Neural progenitor cell (in vitro differentiated cells): ENCODE measurements around the gene PARVA. TPM values are rescaled to one million over a fixed set of nuclear protein-coding genes. Genes with fewer than 3 reads are reported as not detected.
A peak's percentile ranks its signal among the peaks of the same experiment; 100 is the strongest.

Source experiments
- DNase-seq: peaks from one replicate; pipeline ENCODE4 v3.0.0-alpha.2; 2016; ENCODE audit warnings: low spot score
- H2AFZ ChIP-seq: fragments of 200-600 bp; sonication (generic); replicated peaks from 2 replicates; pipeline ENCODE4 v1.6.1; 2016; ENCODE audit warnings: antibody characterized with exemption
- H3F3A ChIP-seq: fragments of 200-600 bp; sonication (generic); 2 replicates; pipeline ENCODE4 v1.6.1; 2016; ENCODE audit warnings: antibody characterized with exemption, low read depth
- H3K27ac ChIP-seq: fragments of 200-600 bp; sonication (generic); 2 replicates; pipeline ENCODE4 v1.5.1; 2016; ENCODE audit warnings: mild to moderate bottlenecking
- H3K27me3 ChIP-seq: fragments of 200-600 bp; sonication (generic); 2 replicates; pipeline ENCODE4 v1.6.1; 2016; ENCODE audit warnings: mild to moderate bottlenecking, moderate library complexity
- H3K36me3 ChIP-seq: fragments of 200-600 bp; sonication (generic); 2 replicates; pipeline ENCODE4 v1.5.1; 2016
- H3K4me1 ChIP-seq: fragments of 200-600 bp; sonication (generic); 2 replicates; pipeline ENCODE4 v1.6.1; 2016; ENCODE audit warnings: mixed run types
- H3K4me2 ChIP-seq: fragments of 200-600 bp; sonication (generic); 2 replicates; pipeline ENCODE4 v1.6.1; 2016
- H3K4me3 ChIP-seq: fragments of 200-600 bp; sonication (generic); 2 replicates; pipeline ENCODE4 v1.5.1; 2016
- H3K79me2 ChIP-seq: fragments of 200-600 bp; sonication (generic); 2 replicates; pipeline ENCODE4 v1.6.1; 2016; ENCODE audit warnings: low read depth
- H3K9ac ChIP-seq: fragments of 200-600 bp; sonication (generic); 2 replicates; pipeline ENCODE4 v1.6.1; 2016
- H3K9me3 ChIP-seq: fragments of 200-600 bp; sonication (generic); 2 replicates; pipeline ENCODE4 v1.5.1; 2016; ENCODE audit warnings: low read depth
- H4K20me1 ChIP-seq: fragments of 200-600 bp; sonication (generic); 2 replicates; pipeline ENCODE4 v1.6.1; 2016; ENCODE audit warnings: low read depth
- H3K27ac Mint-ChIP-seq: 3 replicates; pipeline ENCODE4 v1.8.0; 2021; ENCODE audit warnings: mixed read lengths
- H3K27me3 Mint-ChIP-seq: 2 replicates; pipeline ENCODE4 v1.8.0; 2022; ENCODE audit warnings: low read depth, mild to moderate bottlenecking, inconsistent platforms, moderate library complexity, mixed read lengths; ENCODE audit not compliant: insufficient read depth
- H3K36me3 Mint-ChIP-seq: 3 replicates; pipeline ENCODE4 v1.8.0; 2021; ENCODE audit warnings: mixed read lengths
- H3K4me1 Mint-ChIP-seq: 3 replicates; pipeline ENCODE4 v1.8.0; 2021; ENCODE audit warnings: mixed read lengths
- H3K4me3 Mint-ChIP-seq: 3 replicates; pipeline ENCODE4 v1.8.0; 2021; ENCODE audit warnings: mild to moderate bottlenecking, moderate library complexity, mixed read lengths
- H3K9me3 Mint-ChIP-seq: 3 replicates; pipeline ENCODE4 v1.8.0; 2020; ENCODE audit warnings: mixed read lengths
- EZH2 ChIP-seq: fragments of 200-600 bp; sonication (generic); IDR thresholded peaks from 2 replicates; pipeline ENCODE4 v1.6.1; 2017; ENCODE audit warnings: antibody characterized with exemption, mild to moderate bottlenecking, moderate library complexity
- EZH2phosphoT487 ChIP-seq: fragments of 200-600 bp; sonication (generic); IDR thresholded peaks from 2 replicates; pipeline ENCODE4 v1.6.1; 2017; ENCODE audit warnings: antibody characterized with exemption
- total RNA-seq: library from RNA; depleted of rRNA; stranded (reverse); fragments of >200 nt; gene quantifications from 2 replicates; pipeline ENCODE4 v1.2.3, GENCODE V29; 2015; ENCODE audit warnings: low replicate concordance
- TF ChIP-seq, protein P1 (sequence below): fragments of 200-600 bp; sonication (generic); IDR thresholded peaks from 2 replicates; pipeline ENCODE4 v1.5.1; 2017; ENCODE audit warnings: antibody characterized with exemption, mild to moderate bottlenecking

The PARVA gene
- total RNA-seq, 1 donor from 2014 or later: 15.3 TPM

- peaks cover 9% of the 10 kb centered on the region for H3K27me3 Mint-ChIP-seq
- Histone ChIP-seq H3K27ac (no peak overlapping the region), H3K9ac (no peak overlapping the region), H2AFZ (no peak overlapping the region), H4K20me1 (no peaks in the 10 kb centered on the region), H3K4me3 (no peak overlapping the region), H3K4me2 (no peak overlapping the region), H3K36me3 (no peaks in the 10 kb centered on the region), H3K9me3 (no peaks in the 10 kb centered on the region), H3K4me1 (no peaks in the 10 kb centered on the region), H3K27me3 (no peaks in the 10 kb centered on the region), H3F3A (no peaks in the 10 kb centered on the region), H3K79me2 (no peaks in the 10 kb centered on the region)
- DNase-seq: no peak
- TF ChIP-seq EZH2 (no peak), EZH2phosphoT487 (no peak)
- TF ChIP-seq, protein P1, sequence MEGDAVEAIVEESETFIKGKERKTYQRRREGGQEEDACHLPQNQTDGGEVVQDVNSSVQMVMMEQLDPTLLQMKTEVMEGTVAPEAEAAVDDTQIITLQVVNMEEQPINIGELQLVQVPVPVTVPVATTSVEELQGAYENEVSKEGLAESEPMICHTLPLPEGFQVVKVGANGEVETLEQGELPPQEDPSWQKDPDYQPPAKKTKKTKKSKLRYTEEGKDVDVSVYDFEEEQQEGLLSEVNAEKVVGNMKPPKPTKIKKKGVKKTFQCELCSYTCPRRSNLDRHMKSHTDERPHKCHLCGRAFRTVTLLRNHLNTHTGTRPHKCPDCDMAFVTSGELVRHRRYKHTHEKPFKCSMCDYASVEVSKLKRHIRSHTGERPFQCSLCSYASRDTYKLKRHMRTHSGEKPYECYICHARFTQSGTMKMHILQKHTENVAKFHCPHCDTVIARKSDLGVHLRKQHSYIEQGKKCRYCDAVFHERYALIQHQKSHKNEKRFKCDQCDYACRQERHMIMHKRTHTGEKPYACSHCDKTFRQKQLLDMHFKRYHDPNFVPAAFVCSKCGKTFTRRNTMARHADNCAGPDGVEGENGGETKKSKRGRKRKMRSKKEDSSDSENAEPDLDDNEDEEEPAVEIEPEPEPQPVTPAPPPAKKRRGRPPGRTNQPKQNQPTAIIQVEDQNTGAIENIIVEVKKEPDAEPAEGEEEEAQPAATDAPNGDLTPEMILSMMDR: no peak
- peaks cover 4% of the 10 kb centered on the region for H3K4me1 Mint-ChIP-seq
- no peaks in the 10 kb centered on the region for H3K9me3 Mint-ChIP-seq
- H3K4me3 Mint-ChIP-seq: no peak overlapping the region
- H3K36me3 Mint-ChIP-seq: no peaks in the 10 kb centered on the region
- no peak overlapping the region for H3K27ac Mint-ChIP-seq
Measured at GRCh38 chr11:12540075-12540680, 162.8 kb downstream of the PARVA start.

DNA sequence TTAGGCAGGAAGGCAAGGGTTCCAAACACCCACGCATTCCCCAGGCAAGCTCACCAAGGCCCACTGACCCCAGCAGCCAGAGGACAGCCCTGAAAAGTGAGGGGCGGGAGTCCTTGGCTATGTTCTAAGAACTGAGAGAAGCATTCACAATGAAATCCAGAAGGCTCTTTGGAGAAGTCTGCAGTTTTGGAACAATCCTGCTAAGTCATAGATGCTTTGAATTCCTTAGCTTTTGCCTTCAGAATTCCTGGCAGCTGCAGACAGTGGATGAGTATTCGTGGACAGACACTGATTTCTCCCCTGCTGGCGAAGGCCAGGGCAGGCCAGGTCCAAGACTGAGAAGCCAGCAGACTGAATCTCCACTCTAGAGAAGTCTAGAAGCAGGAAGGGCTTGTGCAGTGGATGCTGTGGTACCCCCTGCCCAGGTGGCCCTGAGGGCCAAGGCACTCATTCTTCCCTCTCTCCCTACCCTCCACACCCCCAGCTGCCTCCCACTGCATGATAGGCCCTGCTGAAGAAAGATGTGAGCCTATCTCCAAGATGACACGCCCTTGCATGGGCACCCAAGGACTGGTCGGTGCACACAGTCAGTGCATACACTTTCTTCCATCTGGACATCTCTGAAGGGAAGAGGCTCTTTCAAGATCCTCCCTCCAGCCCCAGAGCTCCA, 163.7 kb downstream of the PARVA start:
- no peak overlapping the region for H3K27ac ChIP-seq
- no peak overlapping the region for H2AFZ ChIP-seq
- H3K9me3 ChIP-seq: no peaks in the 10 kb centered on the region
- H3K4me2 ChIP-seq: no peak overlapping the region
- H3K4me1 Mint-ChIP-seq: peaks cover 4% of the 10 kb centered on the region
- no peaks in the 10 kb centered on the region for H3K36me3 ChIP-seq
- no peaks in the 10 kb centered on the region for H4K20me1 ChIP-seq
- H3K4me1 ChIP-seq: no peaks in the 10 kb centered on the region
- TF ChIP-seq EZH2 (no peak), EZH2phosphoT487 (no peak)
- TF ChIP-seq, protein P1: no peak
- H3K36me3 Mint-ChIP-seq: no peaks in the 10 kb centered on the region
- no peak overlapping the region for H3K4me3 ChIP-seq
- no peaks in the 10 kb centered on the region for H3K9me3 Mint-ChIP-seq
- no peak overlapping the region for H3K27ac Mint-ChIP-seq
- no peak overlapping the region for H3K9ac ChIP-seq
- no peaks in the 10 kb centered on the region for H3K79me2 ChIP-seq
- peaks cover 9% of the 10 kb centered on the region for H3K27me3 Mint-ChIP-seq
- H3K27me3 ChIP-seq: no peaks in the 10 kb centered on the region
- no peaks in the 10 kb centered on the region for H3F3A ChIP-seq
- peak; percentile 26 for DNase-seq
- no peak overlapping the region for H3K4me3 Mint-ChIP-seq

GRCh38 chr11:12541583-12542151, 164.3 kb downstream of the PARVA start:
- Histone ChIP-seq H3K36me3 (no peaks in the 10 kb centered on the region), H2AFZ (no peak overlapping the region), H3K27me3 (no peaks in the 10 kb centered on the region), H3K4me1 (no peaks in the 10 kb centered on the region), H3F3A (no peaks in the 10 kb centered on the region), H3K9me3 (no peaks in the 10 kb centered on the region), H3K79me2 (no peaks in the 10 kb centered on the region), H3K9ac (no peak overlapping the region), H3K4me2 (no peak overlapping the region), H3K27ac (no peak overlapping the region), H4K20me1 (no peaks in the 10 kb centered on the region), H3K4me3 (no peak overlapping the region)
- no peaks in the 10 kb centered on the region for H3K36me3 Mint-ChIP-seq
- no peak for DNase-seq
- H3K9me3 Mint-ChIP-seq: no peaks in the 10 kb centered on the region
- H3K4me1 Mint-ChIP-seq: peaks cover 4% of the 10 kb centered on the region
- TF ChIP-seq EZH2phosphoT487 (no peak), EZH2 (no peak)
- TF ChIP-seq, protein P1: no peak
- H3K27me3 Mint-ChIP-seq: peaks cover 10% of the 10 kb centered on the region
- H3K27ac Mint-ChIP-seq: no peak overlapping the region
- no peak overlapping the region for H3K4me3 Mint-ChIP-seq
